NCI-H82 treated with DMSO at 0.1 percent for 48 hours (cell line): ENCODE results near the gene RAB19.
"Not testable (repeated sequence)": the region's sequence is repeated elsewhere in the genome, so short reads cannot be mapped to it uniquely, and the experiment has no call there.

Experiments
- DNase-seq: peaks from one replicate; lab custom pipeline; 2025; ENCODE audit not compliant: unreplicated experiment; lab: John Stamatoyannopoulos, UW

RAB19 gene

DNA sequence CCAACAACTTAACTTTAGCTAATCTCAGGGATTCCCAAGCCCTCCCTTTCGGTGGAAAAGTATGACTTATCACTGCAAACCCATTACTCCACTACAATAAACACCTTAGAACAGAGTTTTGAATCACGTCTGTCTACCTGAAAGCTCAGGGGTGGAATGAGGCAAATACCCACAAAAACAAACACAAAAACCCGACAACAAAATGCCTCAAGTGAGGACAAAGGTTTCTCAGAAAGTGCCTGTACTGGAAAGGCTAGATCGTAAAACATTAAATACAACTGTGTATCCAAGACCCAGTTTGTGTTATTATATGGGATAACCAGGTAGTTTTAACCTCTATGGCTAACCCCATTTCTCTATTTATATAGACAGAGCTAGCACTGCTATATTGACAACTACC, 49.4 kb downstream of the RAB19 start:
- DNase-seq = no peak

GRCh38 chr7:140453785-140454656, 50.2 kb downstream of the RAB19 start:
- DNase-seq = not testable (repeated sequence)

DNA sequence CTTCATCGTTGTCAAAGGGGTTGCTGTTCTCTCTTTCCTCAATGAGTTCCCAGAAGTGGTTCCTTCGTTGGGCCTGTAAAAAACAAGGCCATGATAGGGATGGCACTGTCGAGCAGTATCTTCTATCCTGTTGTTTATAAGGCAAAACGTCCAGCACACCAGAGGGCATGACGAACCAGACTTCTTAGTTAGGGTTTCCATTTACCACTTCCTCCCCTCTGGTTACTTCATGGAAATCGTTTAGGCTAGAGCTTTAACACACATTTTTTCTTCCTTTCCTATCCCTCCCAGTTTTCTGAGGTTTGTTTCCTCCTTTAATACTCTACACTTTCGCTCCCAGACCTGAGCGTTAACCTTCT, 50.8 kb downstream of the RAB19 start:
- DNase-seq = no peak

- DNase-seq = no peak
These were observed 51.9 kb downstream of the RAB19 start for GRCh38 chr7:140455743-140456142.

GRCh38 chr7:140456551-140457051, 52.7 kb downstream of the RAB19 start:
- no peak for DNase-seq

- no peak for DNase-seq
These were observed 54.3 kb downstream of the RAB19 start for GRCh38 chr7:140458201-140458600.

GRCh38 chr7:140458916-140459315, 55.1 kb downstream of the RAB19 start:
- DNase-seq = no peak

DNA sequence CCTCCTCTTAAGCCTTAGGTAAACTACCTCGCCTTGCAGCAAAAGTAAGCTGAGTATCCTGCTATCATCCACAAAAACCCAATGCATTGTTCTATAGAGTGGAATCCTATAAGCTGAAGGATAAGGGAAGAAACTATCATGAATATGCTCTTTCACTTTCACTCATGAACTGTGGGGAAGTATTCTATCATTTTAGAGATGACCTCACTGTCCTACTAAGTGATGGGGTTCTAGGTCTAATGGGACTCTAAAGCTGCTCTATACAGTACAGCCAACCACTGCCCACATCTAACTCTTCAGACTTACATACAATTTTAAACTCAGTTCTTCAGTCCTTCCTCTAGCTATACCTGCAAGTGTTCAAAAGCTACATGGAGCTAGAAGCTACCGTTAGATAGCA, 59.3 kb downstream of the RAB19 start:
- no peak for DNase-seq

DNA sequence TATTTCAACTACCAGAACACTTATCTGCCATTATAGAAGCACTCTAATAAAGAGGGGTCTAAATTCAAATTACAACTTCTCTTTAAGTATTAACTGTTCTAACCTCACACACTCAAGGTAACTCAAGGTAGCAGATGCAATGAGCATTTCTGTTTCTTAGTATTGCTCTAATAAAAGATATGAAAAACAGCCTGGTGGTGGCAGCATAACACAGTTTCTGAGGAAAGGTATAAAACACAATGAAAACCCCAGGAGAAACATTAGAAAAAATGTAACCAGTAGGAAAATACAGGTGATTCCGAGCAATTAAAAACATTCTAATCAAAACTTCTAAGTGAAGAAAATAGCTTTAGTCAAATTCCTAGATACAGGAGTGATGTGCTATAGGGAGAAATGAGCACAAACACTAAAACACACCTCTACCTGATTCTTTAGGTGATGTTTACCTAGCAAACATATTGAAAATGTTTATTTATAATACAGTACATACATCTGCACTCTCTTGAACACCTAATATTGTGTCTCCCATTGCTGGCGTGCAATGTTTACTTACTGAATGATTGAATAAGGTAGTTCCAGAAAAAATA, 72.0 kb downstream of the RAB19 start:
- peak; percentile 22 for DNase-seq

DNA sequence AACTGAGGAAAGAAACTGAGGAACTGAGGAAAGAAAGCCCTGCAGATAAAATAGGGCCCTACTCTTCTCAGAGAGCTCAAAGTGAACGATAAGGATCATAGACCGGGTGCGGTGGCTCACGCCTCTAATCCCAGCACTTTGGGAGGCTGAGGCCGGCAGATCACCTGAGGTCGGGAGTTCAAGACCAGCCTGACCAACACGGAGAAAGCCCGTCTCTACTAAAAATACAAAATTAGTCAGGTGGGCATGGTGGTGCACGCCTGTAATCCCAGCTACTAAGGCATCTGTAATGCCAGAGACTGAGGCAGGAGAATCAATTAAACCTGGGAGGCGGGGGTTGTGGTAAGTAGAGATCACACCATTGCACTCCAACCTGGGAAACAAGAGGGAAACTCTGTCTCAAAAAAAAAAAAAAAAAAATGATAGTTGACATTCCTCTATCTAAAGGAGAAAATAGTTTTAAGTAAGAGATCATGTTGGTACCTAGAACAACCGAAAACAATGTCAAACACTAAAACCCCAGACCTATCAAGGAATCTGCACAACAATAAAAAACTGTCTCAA, 72.9 kb downstream of the RAB19 start:
- no peak for DNase-seq
